ENCODE measurements around the gene CCDC88C. TPM values are rescaled to one million over a fixed set of nuclear protein-coding genes. Genes with fewer than 3 reads are reported as not detected.

Gene CCDC88C
- 46.4 to 64.8 TPM (median 46.6 TPM) in 3 replicates for total RNA-seq (2021)
- percentile 65 among the genes with signal in this experiment for Bru-seq, nascent RNA
- long read RNA-seq, experiment 1, full-length matches to known transcripts, result 16 of 91 reads
- long read RNA-seq, experiment 1, partial matches to known transcripts, result 51 of 91 reads
- long read RNA-seq, experiment 1, other reads (novel, unspliced or antisense), result 24 of 91 reads
- long read RNA-seq, experiment 2, full-length matches to known transcripts, result 5 of 41 reads
- long read RNA-seq, experiment 2, partial matches to known transcripts, result 19 of 41 reads
- long read RNA-seq, experiment 2, other reads (novel, unspliced or antisense), result 17 of 41 reads
- long read RNA-seq, experiment 3, partial matches to known transcripts, result 1 of 2 reads
- long read RNA-seq, experiment 3, other reads (novel, unspliced or antisense), result 1 of 2 reads

- ATAC-seq (peak; percentile 41), DNase-seq (ENCODE audit: low spot score) (peak; percentile 64)
- Mint-ChIP-seq H3K36me3 (peaks cover 5% of the 10 kb centered on the region; the same call in 1 of the 2 replicates), H3K9me3 (no peaks in the 10 kb centered on the region), H3K27ac (no peak within 1 kb of the TSS; the same call in 1 of the 2 replicates), H3K4me1 (peaks cover 46% of the 10 kb centered on the region), H3K4me3 (peak within 1 kb of the TSS; percentile 78), H3K27me3 (ENCODE audit: low read depth) (no peaks in the 10 kb centered on the region; the same call in 1 of the 2 replicates)
- ChIA-PET CTCF (interaction anchor here (0.6 to 7.0 kb wide), 15 partner anchors 10 to 512 kb away, joined by 3 to 97 read pairs (median 5); no protein-coding TSS in a partner anchor), POLR2A (interaction anchor here (1.3 kb wide), 1 partner anchor 62 kb away, joined by 3 read pairs; no protein-coding TSS in a partner anchor)
- TF ChIP-seq IRF1 (CRISPR knock-in tag; IDR thresholded peaks at IDR 0.05), result no peak
- TF ChIP-seq FOXP1 (CRISPR knock-in tag; IDR thresholded peaks at IDR 0.05; ENCODE audit: borderline replicate concordance), result no peak
- TF ChIP-seq ZNF423 (CRISPR knock-in tag; IDR thresholded peaks at IDR 0.05), result peak; percentile 26; the same call in 1 of the 2 replicates
- no peak for TF ChIP-seq FOXP4 (CRISPR knock-in tag; IDR thresholded peaks at IDR 0.05)
- TF ChIP-seq ZNF416 (CRISPR knock-in tag; IDR thresholded peaks at IDR 0.05), result no peak
- TF ChIP-seq GTF2I (CRISPR knock-in tag; conservative IDR thresholded peaks at IDR 0.05), result no peak
- 0 out of 2 replicates have a peak, but pooled peaks have one; percentile 9 for TF ChIP-seq MYBL2 (CRISPR knock-in tag; IDR thresholded peaks at IDR 0.05)
- 0 out of 2 replicates have a peak, but pooled peaks have one; percentile 15 for TF ChIP-seq HMGXB4 (CRISPR knock-in tag; IDR thresholded peaks at IDR 0.05)
- no peak for TF ChIP-seq SOX15 (CRISPR knock-in tag; IDR thresholded peaks at IDR 0.05)
- TF ChIP-seq E2F5 (CRISPR knock-in tag; IDR thresholded peaks at IDR 0.05), result no peak
- TF ChIP-seq MXD4 (CRISPR knock-in tag; IDR thresholded peaks at IDR 0.05; ENCODE audit: borderline replicate concordance), result no peak
- TF ChIP-seq ZNF281 (CRISPR knock-in tag; IDR thresholded peaks at IDR 0.05), result no peak
- TF ChIP-seq RORB (CRISPR knock-in tag; IDR thresholded peaks at IDR 0.05), result no peak
- TF ChIP-seq KAT7 (CRISPR knock-in tag; IDR thresholded peaks at IDR 0.05; ENCODE audit: borderline replicate concordance), result no peak
- TF ChIP-seq PRDM15 (CRISPR knock-in tag; IDR thresholded peaks at IDR 0.05), result peak; percentile 67
- no peak for TF ChIP-seq NR3C1 (CRISPR knock-in tag; conservative IDR thresholded peaks at IDR 0.05; ENCODE audit: low read depth)
- TF ChIP-seq EMX1 (CRISPR knock-in tag; IDR thresholded peaks at IDR 0.05), result no peak
- TF ChIP-seq OVOL2 (CRISPR knock-in tag; IDR thresholded peaks at IDR 0.05; ENCODE audit: borderline replicate concordance), result no peak
- no peak for TF ChIP-seq AR (CRISPR knock-in tag; IDR thresholded peaks at IDR 0.05)
These were observed at the start of gene CCDC88C for GRCh38 chr14:91417120-91417982. Gene CCDC88C (minus strand): TSS chr14:91417820. CDS start chr14:91417690, 130 bp downstream.
